Astrocyte of the spinal cord (primary cell): Measurements from ENCODE around the gene L3MBTL1.
"Not testable (repeated sequence)": the region's sequence is repeated elsewhere in the genome, so short reads cannot be mapped to it uniquely, and the experiment has no call there.

Experiments used
- DNase-seq: peaks from one replicate; pipeline ENCODE4 v3.0.0; 2011; ENCODE audit warnings: low read depth, low spot score
- H3K4me3 ChIP-seq: 2 replicates; pipeline ENCODE4 v1.5.1; 2011; ENCODE audit warnings: low read depth, mild to moderate bottlenecking, low read length, moderate library complexity
- CTCF ChIP-seq: IDR thresholded peaks from 2 replicates; pipeline ENCODE4 v1.5.1; 2012; ENCODE audit warnings: low read depth, mild to moderate bottlenecking, low read length, inconsistent platforms
- in situ Hi-C: cut with HindIII; loops from 2 replicates; pipeline ENCODE4 v1.10.0; 2017; ENCODE audit warnings: low sequenced_read_pairs

The L3MBTL1 gene

GRCh38 chr20:43495388-43495787 lies 12.1 kb upstream of the L3MBTL1 start:
- DNase-seq = no peak
- no peak overlapping the region for H3K4me3 ChIP-seq
- TF ChIP-seq CTCF = no peak
- in situ Hi-C loops = no loop called here

- DNase-seq, H3K4me3 ChIP-seq, in situ Hi-C loops: not testable (repeated sequence)
These were observed 5.5 kb upstream of the L3MBTL1 start for GRCh38 chr20:43502021-43502420.

GRCh38 chr20:43506238-43506637 lies 1.3 kb upstream of the L3MBTL1 start:
- no peak overlapping the region for H3K4me3 ChIP-seq
- no peak for DNase-seq
- in situ Hi-C loops = no loop called here
- TF ChIP-seq CTCF = no peak

GRCh38 chr20:43508106-43508505 lies 609 bp downstream of the L3MBTL1 start:
- in situ Hi-C loops = no loop called here
- peak overlapping the region; percentile 53 for H3K4me3 ChIP-seq
- no peak for DNase-seq
- no peak for TF ChIP-seq CTCF

- in situ Hi-C loops = no loop called here
- no peak for DNase-seq
- TF ChIP-seq CTCF = no peak
- peak overlapping the region; percentile 53 for H3K4me3 ChIP-seq
These were observed 1.1 kb downstream of the L3MBTL1 start for GRCh38 chr20:43508604-43509040.

- TF ChIP-seq CTCF = no peak
- no peak for DNase-seq
- H3K4me3 ChIP-seq = no peak overlapping the region
- in situ Hi-C loops = no loop called here
These were observed 4.4 kb downstream of the L3MBTL1 start for GRCh38 chr20:43511879-43512278.

DNA sequence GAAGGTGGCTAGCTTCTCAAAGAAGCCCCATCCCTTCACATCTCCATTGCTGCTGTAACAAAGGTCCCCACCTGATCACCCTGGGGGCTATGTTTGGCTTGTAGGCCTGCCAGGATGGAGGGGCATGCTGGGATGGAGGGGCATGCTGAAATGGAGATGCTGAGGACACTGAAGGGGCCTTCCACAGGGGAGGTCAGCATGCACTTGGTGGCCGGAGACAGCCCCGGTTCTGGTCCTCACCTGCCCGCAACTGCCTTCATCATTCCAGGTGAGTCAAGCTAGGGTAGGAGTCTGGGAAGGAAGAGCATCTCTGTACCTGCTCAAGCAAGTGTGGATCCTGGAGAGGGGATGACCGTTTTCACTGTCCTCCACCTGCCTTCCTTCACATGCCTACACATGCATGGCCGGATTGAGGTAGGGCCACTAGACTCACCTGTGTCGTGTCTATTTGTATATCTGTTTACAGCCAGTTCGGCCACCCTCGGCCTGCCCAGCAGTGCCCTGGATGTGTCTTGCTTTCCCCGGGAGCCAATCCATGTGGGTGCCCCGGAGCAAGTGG lies 6.0 kb downstream of the L3MBTL1 start:
- no peak for TF ChIP-seq CTCF
- DNase-seq = no peak
- in situ Hi-C loops = no loop called here
- peak overlapping the region; percentile 48 for H3K4me3 ChIP-seq
